DND-41 (cell line): ENCODE data around the gene KLK2.

Experiments used
- CTCF ChIP-seq: IDR thresholded peaks from 2 replicates; pipeline ENCODE4 v1.5.1; 2012; ENCODE audit warnings: borderline replicate concordance, low read length, moderate library complexity, mild to moderate bottlenecking; ENCODE audit not compliant: poor library complexity, severe bottlenecking; ENCODE audit errors: extremely low read depth
- EZH2 ChIP-seq: IDR thresholded peaks from 3 replicates; pipeline ENCODE4 v1.6.1; 2012; ENCODE audit warnings: borderline replicate concordance, low read depth, mild to moderate bottlenecking, moderate library complexity, low read length, inconsistent platforms; ENCODE audit not compliant: severe bottlenecking

- TF ChIP-seq CTCF (peak; percentile 27), EZH2 (no peak)
These were observed 35.0 kb upstream of the KLK2 start for GRCh38 chr19:50838239-50838638.
